Esophagus mucosa (tissue), 1 donor: ENCODE measurements around the gene CTNNA3. TPM values are rescaled to one million over a fixed set of nuclear protein-coding genes. Genes with fewer than 3 reads are reported as not detected.
A peak's percentile ranks its signal among the peaks of the same experiment; 100 is the strongest.

Experiments used
- ATAC-seq: fragments of 200-7000 bp; cut with Tn5 transposase; one replicate; pipeline ENCODE4 v1.9.1; 2020
- total RNA-seq: library from RNA; stranded (reverse); gene quantifications from one replicate; pipeline ENCODE4 v1.2.4, GENCODE V29; 2023
- donor health status: DM: yes; HTN: yes; CAD: no.

The CTNNA3 gene
- total RNA-seq, 1 donor from 2014 or later, result not detected

DNA sequence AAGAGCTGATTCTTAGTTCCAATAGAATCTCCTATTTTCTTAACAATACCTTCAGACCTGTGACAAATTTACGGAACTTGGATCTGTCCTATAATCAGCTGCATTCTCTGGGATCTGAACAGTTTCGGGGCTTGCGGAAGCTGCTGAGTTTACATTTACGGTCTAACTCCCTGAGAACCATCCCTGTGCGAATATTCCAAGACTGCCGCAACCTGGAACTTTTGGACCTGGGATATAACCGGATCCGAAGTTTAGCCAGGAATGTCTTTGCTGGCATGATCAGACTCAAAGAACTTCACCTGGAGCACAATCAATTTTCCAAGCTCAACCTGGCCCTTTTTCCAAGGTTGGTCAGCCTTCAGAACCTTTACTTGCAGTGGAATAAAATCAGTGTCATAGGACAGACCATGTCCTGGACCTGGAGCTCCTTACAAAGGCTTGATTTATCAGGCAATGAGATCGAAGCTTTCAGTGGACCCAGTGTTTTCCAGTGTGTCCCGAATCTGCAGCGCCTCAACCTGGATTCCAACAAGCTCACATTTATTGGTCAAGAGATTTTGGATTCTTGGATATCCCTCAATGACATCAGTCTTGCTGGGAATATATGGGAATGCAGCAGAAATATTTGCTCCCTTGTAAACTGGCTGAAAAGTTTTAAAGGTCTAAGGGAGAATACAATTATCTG lies 768.6 kb downstream of the CTNNA3 start:
- ATAC-seq, result no peak

DNA sequence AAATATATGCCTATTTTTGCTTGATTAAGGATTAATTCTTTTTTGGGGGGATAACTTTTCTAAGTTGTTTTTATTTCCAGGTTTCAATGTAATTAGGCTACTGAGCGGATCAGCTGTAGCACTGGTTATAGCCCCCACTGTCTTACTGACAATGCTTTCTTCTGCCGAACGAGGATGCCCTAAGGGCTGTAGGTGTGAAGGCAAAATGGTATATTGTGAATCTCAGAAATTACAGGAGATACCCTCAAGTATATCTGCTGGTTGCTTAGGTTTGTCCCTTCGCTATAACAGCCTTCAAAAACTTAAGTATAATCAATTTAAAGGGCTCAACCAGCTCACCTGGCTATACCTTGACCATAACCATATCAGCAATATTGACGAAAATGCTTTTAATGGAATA lies 769.2 kb downstream of the CTNNA3 start:
- ATAC-seq, result no peak

DNA sequence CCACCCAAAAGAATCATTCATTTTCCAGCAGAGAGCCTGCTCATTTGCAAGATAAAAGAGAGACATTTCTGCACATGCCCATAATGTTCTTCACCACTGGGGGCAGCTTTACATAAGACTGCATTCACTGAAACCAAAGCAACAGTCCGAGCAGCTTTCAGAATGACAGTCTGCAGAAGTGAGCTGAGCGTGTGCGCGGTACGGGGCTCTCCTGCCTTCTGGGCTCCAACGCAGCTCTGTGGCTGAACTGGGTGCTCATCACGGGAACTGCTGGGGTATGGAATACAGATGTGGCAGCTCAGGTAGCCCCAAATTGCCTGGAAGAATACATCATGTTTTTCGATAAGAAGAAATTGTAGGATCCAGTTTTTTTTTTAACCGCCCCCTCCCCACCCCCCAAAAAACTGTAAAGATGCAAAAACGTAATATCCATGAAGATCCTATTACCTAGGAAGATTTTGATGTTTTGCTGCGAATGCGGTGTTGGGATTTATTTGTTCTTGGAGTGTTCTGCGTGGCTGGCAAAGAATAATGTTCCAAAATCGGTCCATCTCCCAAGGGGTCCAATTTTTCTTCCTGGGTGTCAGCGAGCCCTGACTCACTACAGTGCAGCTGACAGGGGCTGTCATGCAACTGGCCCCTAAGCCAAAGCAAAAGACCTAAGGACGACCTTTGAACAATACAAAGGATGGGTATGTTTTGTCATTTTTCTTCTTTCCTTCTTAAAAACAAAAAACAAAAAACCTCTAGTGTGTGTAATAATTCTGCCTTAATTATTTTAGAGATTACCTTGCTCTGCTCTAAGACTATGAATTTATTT lies 769.9 kb downstream of the CTNNA3 start, which contains the start of gene LRRTM3:
Gene LRRTM3, plus strand, starts transcription at position 141 of the 820 bp plus-strand sequence.
- peak; percentile 68 for ATAC-seq

DNA sequence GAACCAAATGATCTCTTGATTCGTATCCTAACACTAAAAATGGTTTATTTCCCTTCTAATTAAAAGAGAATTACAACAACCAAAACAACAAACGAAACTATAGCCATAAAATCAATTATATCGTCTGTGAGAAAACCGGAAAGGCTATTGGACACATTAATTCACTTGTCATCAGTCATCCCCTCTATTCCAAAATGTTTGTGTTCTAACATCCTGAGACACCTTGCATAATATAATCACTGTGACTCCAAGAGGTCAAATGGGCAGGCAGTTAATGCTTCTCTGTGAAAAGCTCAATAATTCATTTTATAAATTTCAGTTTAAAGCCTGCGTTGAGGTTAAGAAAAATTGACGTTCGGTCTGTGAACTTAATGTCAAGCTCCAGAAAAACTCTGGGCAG lies 770.6 kb downstream of the CTNNA3 start:
- no peak for ATAC-seq

DNA sequence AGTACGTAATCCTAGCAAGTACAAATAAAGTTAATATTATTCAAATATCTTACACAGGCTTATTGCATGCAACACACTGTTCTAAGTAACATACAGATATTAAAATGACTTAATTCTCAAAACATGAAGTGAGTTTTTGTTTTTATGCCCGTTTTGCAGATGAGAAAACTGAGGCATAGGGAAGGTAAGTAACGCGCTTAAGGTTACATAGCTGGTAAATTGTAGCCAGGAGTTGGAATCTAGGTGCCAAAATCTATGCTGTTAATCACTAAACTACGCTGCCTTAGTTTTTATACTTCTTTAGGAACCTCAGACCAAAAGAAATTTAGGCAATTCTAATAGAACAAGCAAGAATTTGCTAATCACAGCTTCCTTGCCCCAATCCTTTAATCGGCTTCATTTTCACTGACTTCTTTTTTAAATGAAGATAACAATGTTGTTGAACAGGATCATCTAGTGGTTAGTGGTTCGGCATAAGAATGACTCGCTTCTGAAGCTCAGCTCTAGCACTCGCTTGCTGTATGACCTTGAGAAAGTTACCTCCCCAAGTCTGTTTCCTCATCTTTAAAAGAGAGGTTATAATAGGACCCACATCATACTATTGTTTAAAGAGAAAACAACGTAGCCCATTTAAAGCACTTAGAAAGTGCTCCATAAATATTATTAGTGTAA lies 771.2 kb downstream of the CTNNA3 start:
- no peak for ATAC-seq

DNA sequence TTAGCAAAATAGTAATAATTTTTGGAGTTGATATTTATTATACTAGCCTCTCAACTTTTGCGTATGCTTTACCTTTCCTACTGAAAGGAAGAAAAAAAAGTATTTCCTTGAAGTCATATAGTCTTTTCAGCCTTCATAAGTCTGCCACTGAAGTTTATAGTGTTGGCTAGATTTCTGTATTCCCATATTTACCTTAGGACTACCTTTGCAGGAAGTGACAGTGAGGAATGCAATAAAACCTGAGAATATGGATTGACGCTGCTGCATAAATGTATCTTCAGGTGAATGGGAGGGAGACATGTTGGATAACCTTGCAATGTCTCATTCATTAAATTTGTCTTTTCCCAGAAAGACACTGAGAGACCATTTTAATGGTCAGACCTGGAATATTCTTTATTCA lies 776.7 kb downstream of the CTNNA3 start:
- ATAC-seq, result no peak

DNA sequence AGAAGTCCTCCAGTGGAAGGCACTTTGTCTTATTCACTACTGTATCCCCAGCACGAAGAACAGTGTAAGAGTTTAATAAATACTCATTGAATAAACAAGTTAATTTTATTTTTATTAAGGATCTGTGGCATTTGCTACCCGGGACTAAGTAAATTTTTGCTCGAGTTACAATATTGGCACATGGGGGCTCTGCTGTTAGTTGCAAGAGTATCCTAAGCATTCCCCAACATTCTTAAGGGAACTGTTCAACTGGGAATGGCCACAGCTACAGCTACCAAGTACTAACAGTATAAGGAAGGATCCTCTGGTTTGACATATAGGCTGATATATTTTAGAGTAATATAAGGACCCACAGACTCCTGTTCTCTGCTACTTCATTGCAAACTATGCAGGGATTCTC lies 778.9 kb downstream of the CTNNA3 start:
- ATAC-seq, result no peak

DNA sequence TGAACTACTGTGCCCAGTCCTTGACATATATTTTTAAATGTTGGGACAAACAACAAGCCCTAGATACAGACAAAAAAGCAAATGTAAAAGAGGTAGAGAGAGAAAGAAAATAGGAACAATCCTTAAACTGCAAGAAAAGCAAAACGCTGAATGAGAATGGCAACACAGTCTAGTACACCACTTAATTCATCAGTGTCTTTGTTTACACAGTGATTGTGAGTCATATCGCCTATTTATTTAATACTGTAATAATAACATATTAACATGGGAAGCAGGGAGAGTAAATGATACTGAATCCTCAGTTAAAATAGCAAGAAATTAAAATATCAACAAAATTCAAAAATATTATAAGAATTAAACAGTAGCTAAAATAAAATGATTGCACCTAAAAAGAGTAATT lies 780.0 kb downstream of the CTNNA3 start:
- ATAC-seq, result no peak

DNA sequence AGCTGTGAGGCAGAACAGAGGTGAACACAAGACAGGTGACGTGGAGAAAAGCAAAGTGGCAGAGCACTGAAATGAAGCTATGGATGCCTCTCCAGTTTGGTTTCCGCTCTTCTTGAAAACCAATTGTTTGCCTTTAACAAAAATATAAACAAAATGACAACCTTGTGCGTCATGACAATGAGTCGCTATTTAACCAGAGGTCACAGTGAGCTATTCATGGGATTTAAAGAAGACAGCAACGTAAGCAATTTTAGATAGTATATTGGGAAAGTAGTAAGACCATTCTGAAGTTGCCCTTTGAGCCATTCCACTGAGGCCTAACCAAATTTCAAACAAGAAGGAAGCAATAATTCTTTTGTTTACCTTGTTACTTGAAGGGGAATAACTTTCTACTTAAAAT lies 785.3 kb downstream of the CTNNA3 start:
- no peak for ATAC-seq

DNA sequence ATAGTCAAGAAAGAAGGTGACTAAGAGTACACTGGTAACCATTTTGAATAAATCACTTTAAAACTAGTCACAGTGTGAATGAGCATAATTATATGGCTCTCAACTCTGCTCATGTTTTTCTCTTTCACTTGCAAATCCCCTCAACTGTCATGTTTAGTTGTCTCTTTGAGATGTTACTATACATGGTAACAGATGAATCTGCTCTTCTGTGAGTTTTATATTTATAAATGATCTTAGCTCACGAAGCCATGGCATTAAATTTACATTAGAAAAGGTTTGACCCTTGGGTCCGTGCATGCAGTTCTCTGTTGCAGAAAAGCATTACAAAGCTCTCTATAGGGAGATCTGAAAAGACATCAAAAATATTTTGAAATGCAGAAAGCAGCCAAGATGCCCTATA lies 803.1 kb downstream of the CTNNA3 start:
- ATAC-seq, result no peak

DNA sequence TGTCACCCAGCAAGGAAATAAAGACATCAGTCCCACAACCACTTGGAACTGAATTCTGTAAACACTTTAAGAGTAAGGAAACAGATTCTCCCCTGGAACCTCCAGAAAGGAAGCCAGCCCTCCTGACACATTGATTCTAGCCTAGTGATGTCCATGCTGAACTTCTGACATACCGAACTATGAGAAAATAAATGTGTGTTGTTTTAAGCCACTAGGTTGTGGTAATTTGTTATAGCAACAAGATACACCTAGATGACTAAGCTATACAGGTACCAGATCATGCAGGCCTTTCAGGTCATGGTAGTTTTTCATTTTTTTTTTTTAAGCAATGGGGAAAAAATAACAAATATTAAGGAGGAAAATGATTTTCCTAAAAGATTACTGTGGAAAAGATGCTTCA lies 807.8 kb downstream of the CTNNA3 start:
- ATAC-seq, result no peak

DNA sequence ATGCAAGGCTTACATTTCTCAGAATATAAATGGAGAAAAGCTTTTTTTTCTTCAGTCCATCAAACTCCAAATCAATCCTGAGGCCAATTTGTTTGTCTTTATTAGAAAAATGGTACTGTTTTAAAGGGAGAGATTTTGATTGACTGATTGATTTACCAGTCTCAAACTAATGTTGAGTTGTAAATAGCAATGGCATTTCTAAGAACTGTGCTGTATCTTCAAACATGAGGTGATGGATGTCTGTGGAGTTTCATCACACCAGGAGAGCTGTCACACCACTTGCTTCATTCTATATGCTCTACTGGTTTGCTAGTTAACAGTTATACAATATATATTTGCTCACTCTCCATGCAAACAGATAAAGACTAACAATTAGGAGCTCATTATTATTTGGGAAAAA lies 809.1 kb downstream of the CTNNA3 start:
- no peak for ATAC-seq

DNA sequence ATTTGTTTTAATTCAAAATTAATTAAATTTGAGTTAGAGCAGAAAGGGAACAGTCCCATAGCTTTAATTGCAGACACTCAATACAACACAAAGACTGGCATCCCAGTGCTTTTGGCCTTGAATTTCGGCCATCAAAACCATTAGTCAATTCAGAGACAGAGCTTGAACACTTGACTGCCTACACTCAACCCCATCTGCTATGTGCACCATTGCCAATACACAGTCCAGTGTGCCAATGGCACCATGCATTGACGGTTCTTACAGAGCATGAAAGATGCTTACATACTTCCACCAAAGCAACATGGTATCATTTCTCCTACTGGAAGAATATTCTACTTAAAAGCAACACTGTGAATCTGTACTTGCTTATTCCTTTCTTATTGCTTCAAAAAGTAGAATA lies 813.7 kb downstream of the CTNNA3 start:
- no peak for ATAC-seq

DNA sequence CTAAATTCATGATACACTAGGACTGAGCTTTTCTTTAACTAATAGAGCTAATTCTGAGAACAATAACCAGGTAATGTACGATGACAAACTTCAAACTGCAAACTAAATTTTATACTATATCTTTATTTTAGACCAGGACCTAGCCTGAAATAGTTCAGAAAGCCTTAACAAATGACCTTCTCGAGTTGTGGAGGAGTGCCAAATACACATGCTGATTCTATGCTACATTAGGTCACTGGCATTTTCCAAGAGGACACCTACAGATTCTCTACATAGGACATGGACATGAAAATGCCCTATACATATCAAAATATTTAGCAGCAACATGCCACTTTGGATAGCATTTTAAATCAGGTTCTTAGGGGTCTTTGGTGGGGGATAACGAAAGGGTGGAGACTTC lies 814.2 kb downstream of the CTNNA3 start:
- ATAC-seq, result no peak

DNA sequence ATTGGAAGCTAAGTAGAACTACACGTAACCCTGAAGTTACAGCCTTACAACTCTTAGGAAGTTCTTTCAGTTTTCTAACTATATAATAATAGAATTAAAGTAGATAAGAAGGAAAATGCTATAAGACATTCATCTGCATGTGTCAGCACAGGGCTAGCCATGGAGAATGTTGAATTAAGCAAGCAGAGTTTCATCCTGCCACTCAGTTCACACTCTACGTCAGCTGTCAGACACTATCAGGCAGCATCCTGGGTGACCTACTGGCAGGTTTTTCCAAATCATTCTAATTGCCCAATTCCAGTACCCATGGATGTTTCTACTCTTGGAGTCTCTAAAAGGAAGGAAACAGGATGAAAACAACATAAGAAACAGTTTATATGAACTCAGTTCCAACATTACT lies 815.2 kb downstream of the CTNNA3 start:
- ATAC-seq, result no peak

DNA sequence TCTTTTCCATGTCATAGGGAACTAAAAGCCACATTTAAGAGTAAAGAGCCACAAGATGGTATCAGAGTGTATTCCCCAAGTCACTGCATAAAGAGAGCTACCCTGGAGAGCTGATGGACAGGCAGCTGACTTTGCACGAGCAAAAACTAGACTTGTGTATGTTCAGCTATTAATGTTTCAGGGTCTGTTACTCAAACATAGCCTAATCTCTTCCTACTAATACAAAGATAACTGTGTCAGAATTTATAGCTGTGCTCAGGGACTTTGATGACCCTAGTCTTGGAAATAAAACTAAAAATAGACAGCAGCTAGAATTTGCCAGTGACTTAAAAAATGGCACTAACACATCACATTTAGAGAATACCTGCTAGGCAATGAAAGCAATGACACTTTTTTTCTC lies 815.7 kb downstream of the CTNNA3 start:
- ATAC-seq, result no peak

DNA sequence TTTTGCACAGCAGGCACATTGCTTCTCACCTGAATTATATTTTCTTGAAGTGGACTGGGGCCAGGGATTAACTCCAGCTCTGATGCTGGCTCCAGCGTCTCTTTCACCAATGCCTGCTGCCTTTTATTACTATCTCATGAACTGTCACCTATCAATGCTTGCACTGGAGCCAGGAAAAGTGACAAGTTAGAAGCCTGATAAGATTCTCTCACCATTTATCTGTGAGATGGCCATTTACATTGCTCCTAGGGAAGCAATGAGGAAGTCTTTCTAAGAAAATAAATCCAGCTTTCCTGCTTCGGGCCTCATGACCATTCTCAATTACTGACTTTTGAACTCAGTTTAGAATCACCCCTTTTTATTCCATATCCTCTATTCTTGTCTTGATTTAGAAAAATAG lies 818.6 kb downstream of the CTNNA3 start:
- no peak for ATAC-seq

DNA sequence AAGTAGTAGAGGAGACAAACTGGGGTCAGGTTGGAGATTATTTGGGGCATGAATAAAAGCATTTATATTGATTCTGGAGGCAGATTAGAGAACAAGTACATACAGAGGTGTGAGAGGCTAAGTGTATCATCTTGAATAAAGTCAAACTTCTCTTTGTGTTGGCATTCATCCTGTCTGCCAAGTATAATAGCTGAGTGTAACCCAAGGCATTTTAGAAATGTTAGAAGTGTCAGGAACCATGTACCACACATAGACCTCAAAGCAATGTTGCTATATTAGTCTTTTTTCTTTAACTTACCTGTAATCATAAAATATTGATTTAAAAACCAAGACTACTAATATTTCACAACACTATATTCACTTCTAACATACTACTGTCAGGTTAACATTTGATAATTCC lies 826.4 kb downstream of the CTNNA3 start:
- ATAC-seq, result no peak

DNA sequence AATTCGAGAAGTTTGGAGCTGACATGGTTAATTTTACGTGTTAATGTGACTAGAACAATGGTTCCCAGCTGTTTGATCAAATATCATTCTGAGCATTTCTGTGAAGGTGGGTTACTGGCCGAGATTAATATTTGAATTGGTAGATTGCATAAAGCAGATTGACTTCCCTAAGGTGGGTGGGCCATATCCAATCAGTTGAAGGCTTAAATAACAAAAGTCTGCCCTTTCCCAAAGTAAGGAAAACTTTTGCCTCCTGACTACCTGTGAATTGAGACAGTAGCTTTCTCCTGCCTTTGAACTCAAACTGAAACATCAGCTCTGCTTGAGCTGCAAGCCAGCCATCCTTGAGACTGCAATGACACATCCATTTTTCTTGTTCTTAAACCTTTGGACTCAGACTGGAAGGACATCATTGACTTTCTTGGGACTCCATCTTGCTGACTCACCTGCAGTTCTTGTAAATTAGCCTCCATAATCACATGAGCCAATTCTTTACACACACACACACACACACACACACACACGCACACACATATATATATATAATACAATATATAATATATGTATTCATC lies 833.2 kb downstream of the CTNNA3 start:
- no peak for ATAC-seq

DNA sequence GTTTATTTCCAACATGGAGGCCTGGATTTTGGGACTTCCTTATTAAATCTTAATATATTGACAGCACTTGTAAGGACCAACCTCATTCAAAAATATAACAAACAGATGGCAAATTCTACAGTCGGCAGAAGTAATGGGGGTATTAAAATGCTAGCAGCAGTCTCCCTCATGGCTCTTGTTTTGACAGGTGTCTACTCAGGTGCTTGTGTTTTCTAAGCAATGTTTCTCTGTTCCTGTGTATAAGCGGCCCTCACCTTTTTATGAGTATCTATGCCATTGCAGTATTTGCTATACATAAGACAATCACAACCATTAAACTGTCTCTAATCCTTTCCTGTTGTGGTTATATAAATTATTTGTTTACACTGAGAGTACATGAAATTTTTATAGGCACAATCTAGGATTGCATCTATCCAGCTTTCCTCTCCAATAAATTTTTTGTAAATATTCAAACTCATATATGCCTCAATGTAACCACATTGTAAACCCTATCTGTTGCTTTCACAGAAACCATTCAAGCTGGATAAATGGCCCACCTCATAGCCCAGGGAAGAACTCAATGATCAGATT lies 835.5 kb downstream of the CTNNA3 start:
- no peak for ATAC-seq

DNA sequence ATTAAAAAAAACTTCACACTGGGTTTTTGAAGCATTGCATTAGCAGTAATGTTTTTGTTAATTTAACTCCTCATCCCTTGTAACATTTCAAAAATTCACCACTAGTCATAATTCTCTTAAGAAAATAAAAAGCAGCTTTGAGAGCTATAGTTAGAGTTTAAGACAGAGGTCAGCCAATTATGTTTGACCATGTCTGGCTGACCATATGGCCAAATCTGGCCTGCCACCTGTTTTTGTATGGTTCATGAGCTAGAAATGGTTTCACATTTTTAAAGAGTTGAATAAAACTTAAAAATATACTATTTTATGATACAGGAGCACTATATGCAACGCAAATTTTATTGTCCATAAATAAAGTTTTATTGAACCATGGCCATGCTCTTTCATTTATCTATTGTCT lies 843.2 kb downstream of the CTNNA3 start:
- ATAC-seq, result no peak

DNA sequence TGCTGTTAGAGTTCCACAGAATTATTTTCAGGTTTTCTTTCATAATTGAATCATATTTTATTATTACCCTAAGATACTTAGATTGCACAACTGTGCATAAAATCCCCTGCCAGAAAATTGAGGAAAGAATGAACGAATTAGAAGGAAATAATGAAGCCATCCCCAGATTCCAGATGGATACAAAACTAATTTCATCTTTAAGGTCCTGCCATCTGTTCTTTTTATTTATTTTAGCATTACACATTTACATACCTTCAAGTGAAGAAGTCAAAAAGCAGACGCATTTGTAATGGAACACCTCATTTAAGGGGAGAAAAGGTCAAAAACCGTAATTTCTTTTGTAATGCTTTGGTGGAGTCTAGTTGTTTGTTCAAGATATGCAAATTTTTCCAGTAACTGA lies 847.1 kb downstream of the CTNNA3 start:
- no peak for ATAC-seq
